Caco-2 (cell line): ENCODE results near the gene CALD1. TPM values are rescaled to one million over a fixed set of nuclear protein-coding genes. Genes with fewer than 3 reads are reported as not detected.

Source experiments
- BruUV-seq: library from RNA; stranded (reverse); fragments of 400-500 nt; replicated peaks from 2 replicates; lab custom pipeline; 2021; lab: Mats Ljungman, UMichigan
- CTCF ChIA-PET: fragments of 300-600 bp; sonication (Branson Sonifier 250); formaldehyde crosslinking; loops from one replicate; lab custom pipeline; 2022; ENCODE audit warnings: antibody characterized with exemption; lab: Charles Lee
- POLR2A ChIA-PET: fragments of 300-600 bp; sonication (Branson Sonifier 250); formaldehyde crosslinking; loops from one replicate; lab custom pipeline; 2022; ENCODE audit warnings: antibody characterized with exemption; lab: Charles Lee
- DNase-seq, 2 experiments: peaks; one replicate each; pipeline versions ENCODE4 v3.0.0 to v3.0.0-alpha.2; 2020 to 2022
- H3K27me3 ChIP-seq: replicated peaks from 2 replicates; pipeline ENCODE4 v1.6.0; 2011; ENCODE audit warnings: low read length; ENCODE audit not compliant: control insufficient read depth, insufficient read depth
- H3K36me3 ChIP-seq: 2 replicates; pipeline ENCODE4 v1.5.1; 2011; ENCODE audit warnings: low read length; ENCODE audit not compliant: control insufficient read depth, insufficient read depth
- H3K4me1 ChIP-seq: fragments of 250-450 bp; sonication (Bioruptor Pico); 2 replicates; pipeline ENCODE4 v1.5.1; 2020; ENCODE audit warnings: mild to moderate bottlenecking
- H3K4me3 ChIP-seq: 2 replicates; pipeline ENCODE4 v1.5.1; 2011; ENCODE audit warnings: low read depth, mild to moderate bottlenecking, control low read depth, low read length
- H3K9me3 ChIP-seq: fragments of 250-450 bp; sonication (Bioruptor Pico); 2 replicates; pipeline ENCODE4 v1.5.1; 2020; ENCODE audit warnings: mild to moderate bottlenecking, moderate library complexity
- H3K27ac Mint-ChIP-seq: one replicate; pipeline ENCODE4 v1.8.0; 2022; ENCODE audit warnings: mixed read lengths; ENCODE audit not compliant: unreplicated experiment
- H3K27me3 Mint-ChIP-seq: one replicate; pipeline ENCODE4 v1.8.0; 2022; ENCODE audit warnings: mixed read lengths; ENCODE audit not compliant: insufficient read depth, unreplicated experiment
- H3K36me3 Mint-ChIP-seq: one replicate; pipeline ENCODE4 v1.8.0; 2022; ENCODE audit warnings: mild to moderate bottlenecking, mixed read lengths; ENCODE audit not compliant: insufficient read depth, unreplicated experiment
- H3K4me1 Mint-ChIP-seq: one replicate; pipeline ENCODE4 v1.8.0; 2022; ENCODE audit warnings: low read depth, mixed read lengths; ENCODE audit not compliant: unreplicated experiment
- H3K4me3 Mint-ChIP-seq: one replicate; pipeline ENCODE4 v1.8.0; 2022; ENCODE audit warnings: mild to moderate bottlenecking, moderate library complexity, mixed read lengths; ENCODE audit not compliant: unreplicated experiment
- H3K9me3 Mint-ChIP-seq: one replicate; pipeline ENCODE4 v1.8.0; 2022; ENCODE audit warnings: mixed read lengths; ENCODE audit not compliant: unreplicated experiment
- CTCF ChIP-seq, 2 experiments: fragments of 200-600 bp in 1 of 2; IDR thresholded peaks; 1 replicate in 1 of 2; 2 replicates in 1 of 2; pipeline versions ENCODE4 v1.5.1 to v1.8.0; 2011 to 2022; ENCODE audit warnings: antibody characterized with exemption in 1 of 2, control low read depth in 1 of 2, inconsistent platforms in 1 of 2, low read depth in 1 of 2, low read length in 1 of 2, mild to moderate bottlenecking in 1 of 2, moderate library complexity in 1 of 2; ENCODE audit not compliant: insufficient read depth in 1 of 2, severe bottlenecking in 1 of 2, unreplicated experiment in 1 of 2
- intact Hi-C: fragments of 100-400 bp; cut with micrococcal nuclease; formaldehyde crosslinking; loops from one replicate; pipeline ENCODE4 v1.10.0; 2022; ENCODE audit not compliant: unreplicated experiment
- total RNA-seq: library from RNA; stranded (reverse); gene quantifications from 2 replicates; pipeline ENCODE4 v1.2.3, GENCODE V29; 2022

Gene CALD1
- total RNA-seq, 1 experiment from 2014 or later: 155 TPM

- CTCF ChIA-PET: no interaction called here
- H3K4me3 ChIP-seq: no peak overlapping the region
- Mint-ChIP-seq H3K9me3 (no peaks in the 10 kb centered on the region), H3K36me3 (peaks cover 56% of the 10 kb centered on the region), H3K27ac (peak overlapping the region; percentile 42), H3K4me3 (no peak overlapping the region), H3K27me3 (no peaks in the 10 kb centered on the region), H3K4me1 (peaks cover 47% of the 10 kb centered on the region)
- H3K4me1 ChIP-seq: peaks cover 52% of the 10 kb centered on the region
- DNase-seq: no peak
- H3K9me3 ChIP-seq: no peaks in the 10 kb centered on the region
- BruUV-seq: no TSS peak
- H3K27me3 ChIP-seq: no peaks in the 10 kb centered on the region
- TF ChIP-seq CTCF (IDR thresholded peaks at IDR 0.05; ENCODE audit: insufficient read depth in 1 of 2, low read depth in 1 of 2, low read length in 1 of 2, severe bottlenecking in 1 of 2, unreplicated experiment in 1 of 2): no peak
- intact Hi-C loops: no loop called here
- POLR2A ChIA-PET: no interaction called here
- peaks cover 8% of the 10 kb centered on the region for H3K36me3 ChIP-seq
Measured at GRCh38 chr7:134995239-134996096, 216.0 kb downstream of the CALD1 start.

GRCh38 chr7:134996097-134996550, 216.7 kb downstream of the CALD1 start:
- Mint-ChIP-seq H3K27me3 (no peaks in the 10 kb centered on the region), H3K27ac (no peak overlapping the region), H3K9me3 (no peaks in the 10 kb centered on the region), H3K4me3 (no peak overlapping the region), H3K4me1 (peaks cover 40% of the 10 kb centered on the region), H3K36me3 (peaks cover 50% of the 10 kb centered on the region)
- Histone ChIP-seq H3K36me3 (peaks cover 8% of the 10 kb centered on the region), H3K27me3 (no peaks in the 10 kb centered on the region), H3K9me3 (no peaks in the 10 kb centered on the region), H3K4me1 (peaks cover 45% of the 10 kb centered on the region), H3K4me3 (no peak overlapping the region)
- no peak for TF ChIP-seq CTCF (IDR thresholded peaks at IDR 0.05; ENCODE audit: insufficient read depth in 1 of 2, low read depth in 1 of 2, low read length in 1 of 2, severe bottlenecking in 1 of 2, unreplicated experiment in 1 of 2)
- intact Hi-C loops: no loop called here
- DNase-seq: no peak
- no TSS peak for BruUV-seq
- CTCF ChIA-PET: no interaction called here
- POLR2A ChIA-PET: no interaction called here

GRCh38 chr7:134997214-134997885, 217.9 kb downstream of the CALD1 start:
- H3K27ac Mint-ChIP-seq: no peak overlapping the region

More at GRCh38 chr7:134997214-134997885, 217.9 kb downstream of the CALD1 start:
- TF ChIP-seq CTCF (IDR thresholded peaks at IDR 0.05; ENCODE audit: insufficient read depth in 1 of 2, low read depth in 1 of 2, low read length in 1 of 2, severe bottlenecking in 1 of 2, unreplicated experiment in 1 of 2): no peak
- ChIA-PET CTCF (no interaction called here), POLR2A (interaction anchor here (0.5 kb wide), 1 partner anchor 522 kb away, joined by 5 read pairs; no protein-coding TSS in a partner anchor)
- no peaks in the 10 kb centered on the region for H3K27me3 Mint-ChIP-seq
- Histone ChIP-seq H3K4me1 (peaks cover 35% of the 10 kb centered on the region), H3K4me3 (no peak overlapping the region), H3K9me3 (no peaks in the 10 kb centered on the region), H3K36me3 (peaks cover 8% of the 10 kb centered on the region), H3K27me3 (no peaks in the 10 kb centered on the region)
- BruUV-seq: no TSS peak
- H3K9me3 Mint-ChIP-seq: peaks cover 6% of the 10 kb centered on the region
- no peak overlapping the region for H3K4me3 Mint-ChIP-seq
- peak in 1 of 2 experiments; percentile 38 for DNase-seq
- H3K36me3 Mint-ChIP-seq: peaks cover 48% of the 10 kb centered on the region
- intact Hi-C loops: no loop called here
- H3K4me1 Mint-ChIP-seq: peaks cover 31% of the 10 kb centered on the region
